OCI-LY7 (cell line): ENCODE measurements around the gene LHX3. TPM values are rescaled to one million over a fixed set of nuclear protein-coding genes. Genes with fewer than 3 reads are reported as not detected.

Experiments
- BruUV-seq: library from RNA; stranded (reverse); fragments of 400-500 nt; replicated peaks from 2 replicates; lab custom pipeline; 2021; lab: Mats Ljungman, UMichigan
- CTCF ChIA-PET: fragments of 300-600 bp; sonication (Branson Sonifier 250); formaldehyde crosslinking; loops from one replicate; lab custom pipeline; 2022; ENCODE audit warnings: antibody characterized with exemption; ENCODE audit not compliant: unreplicated experiment; lab: Charles Lee
- POLR2A ChIA-PET: fragments of 300-600 bp; sonication (Branson Sonifier 250); formaldehyde crosslinking; loops from one replicate; lab custom pipeline; 2022; ENCODE audit warnings: antibody characterized with exemption; lab: Charles Lee
- DNase-seq: peaks from one replicate; pipeline ENCODE4 v3.0.0-alpha.2; 2015; ENCODE audit warnings: low spot score
- H2AFZ ChIP-seq: fragments of 200-600 bp; sonication (generic), shearing (Covaris generic); 2 replicates; pipeline ENCODE4 v1.6.1; 2014; ENCODE audit warnings: mild to moderate bottlenecking, antibody characterized with exemption, low read length, moderate library complexity
- H3K27ac ChIP-seq: fragments of 200-600 bp; sonication (generic); 2 replicates; pipeline ENCODE4 v1.5.1; 2014; ENCODE audit warnings: mixed run types, low read depth, mild to moderate bottlenecking, moderate library complexity, low read length, inconsistent platforms; ENCODE audit not compliant: poor library complexity, severe bottlenecking
- H3K36me3 ChIP-seq: fragments of 200-600 bp; sonication (generic); 2 replicates; pipeline ENCODE4 v1.6.1; 2014; ENCODE audit warnings: mild to moderate bottlenecking, antibody characterized with exemption, low read length, moderate library complexity, mixed read lengths; ENCODE audit not compliant: insufficient read depth
- H3K4me1 ChIP-seq: fragments of 200-600 bp; sonication (generic); 2 replicates; pipeline ENCODE4 v1.5.1; 2014; ENCODE audit warnings: mild to moderate bottlenecking, low read length; ENCODE audit not compliant: insufficient read depth, poor library complexity, severe bottlenecking
- H3K4me2 ChIP-seq: fragments of 200-600 bp; sonication (generic); 2 replicates; pipeline ENCODE4 v1.6.1; 2014; ENCODE audit warnings: mild to moderate bottlenecking, low read length
- H3K4me3 ChIP-seq: fragments of 200-600 bp; sonication (generic); 2 replicates; pipeline ENCODE4 v1.5.1; 2014; ENCODE audit warnings: mild to moderate bottlenecking, low read depth, low read length; ENCODE audit not compliant: poor library complexity, severe bottlenecking
- H3K79me2 ChIP-seq: fragments of 200-600 bp; sonication (generic); 2 replicates; pipeline ENCODE4 v1.6.1; 2016; ENCODE audit warnings: low read depth, mild to moderate bottlenecking, low read length, moderate library complexity, mixed read lengths; ENCODE audit not compliant: insufficient read depth
- H3K9me2 ChIP-seq: fragments of 200-600 bp; sonication (generic); 2 replicates; pipeline ENCODE4 v1.6.1; 2016; ENCODE audit warnings: mild to moderate bottlenecking, low read length, mixed read lengths; ENCODE audit not compliant: insufficient read depth
- H3K9me3 ChIP-seq: fragments of 200-600 bp; sonication (generic); 2 replicates; pipeline ENCODE4 v1.6.1; 2014; ENCODE audit warnings: mild to moderate bottlenecking, mixed run types, low read length, mixed read lengths
- H4K20me1 ChIP-seq: fragments of 200-600 bp; sonication (generic); 2 replicates; pipeline ENCODE4 v1.6.1; 2014; ENCODE audit warnings: mild to moderate bottlenecking, antibody characterized with exemption, low read length, moderate library complexity, mixed read lengths; ENCODE audit not compliant: insufficient read depth
- EZH2phosphoT487 ChIP-seq: fragments of 200-600 bp; sonication (generic); IDR thresholded peaks from 2 replicates; pipeline ENCODE4 v1.6.1; 2018; ENCODE audit warnings: low read depth, borderline replicate concordance, mild to moderate bottlenecking, mixed run types, antibody characterized with exemption, low read length, moderate library complexity, mixed read lengths
- intact Hi-C: fragments of 100-400 bp; cut with micrococcal nuclease; formaldehyde crosslinking; loops from one replicate; pipeline ENCODE4 v1.10.0; 2022; ENCODE audit not compliant: unreplicated experiment
- total RNA-seq, 2 experiments: library from RNA; depleted of rRNA in 1 of 2; stranded (reverse); fragments of >200 nt in 1 of 2; shearing (Covaris generic) in 1 of 2; gene quantifications; 2 replicates each; pipeline ENCODE4 v1.2.3, GENCODE V29; 2014 to 2022
- TF ChIP-seq, protein P1 (sequence below): fragments of 200-600 bp; sonication (generic); conservative IDR thresholded peaks from 2 replicates; pipeline ENCODE4 v1.5.1; 2014; ENCODE audit warnings: mild to moderate bottlenecking, antibody characterized with exemption, low read length, moderate library complexity, mixed read lengths

LHX3 gene
- total RNA-seq, 2 experiments from 2014 or later = 0.15 TPM; not detected in 1

DNA sequence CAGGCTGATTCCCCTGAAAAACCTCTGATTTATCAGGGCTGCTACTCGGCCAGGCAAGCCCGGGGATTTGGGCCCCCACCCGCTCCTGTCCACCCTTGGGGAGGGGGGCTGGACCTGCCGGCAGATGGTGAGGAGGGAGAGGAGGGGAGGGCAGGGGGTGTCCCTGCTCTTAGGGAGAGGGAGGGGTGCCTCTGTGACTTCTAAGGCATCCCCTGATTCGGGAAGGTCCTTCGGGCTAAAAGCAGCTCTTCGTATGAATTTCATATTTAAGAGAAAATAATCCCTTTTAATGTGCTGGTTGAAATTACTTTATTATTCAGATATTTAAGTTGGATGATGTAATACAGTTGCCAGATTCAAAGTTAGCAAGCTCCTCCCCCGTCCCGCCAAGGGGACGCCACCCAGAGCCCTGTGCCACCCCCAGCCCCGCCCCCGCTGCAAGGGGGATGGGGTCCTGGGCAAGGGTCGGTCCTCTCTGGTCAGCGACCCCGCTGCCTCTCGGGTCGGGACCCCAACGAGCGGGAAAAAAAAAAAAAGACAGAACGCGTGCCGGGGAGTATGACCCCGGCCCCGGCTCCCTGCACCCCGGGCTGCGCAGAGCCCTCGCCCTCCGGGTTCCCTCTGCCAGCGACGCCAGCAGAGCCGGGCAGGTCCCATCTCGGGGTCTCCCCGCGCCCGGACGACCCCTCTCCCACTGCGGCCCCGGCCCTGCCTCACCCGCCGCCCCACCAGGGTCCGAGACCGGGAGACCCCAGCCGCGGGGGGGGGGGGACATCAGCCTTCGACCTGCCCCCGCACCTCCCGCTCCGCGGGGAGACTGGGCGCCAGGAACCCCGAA, 12.4 kb downstream of the LHX3 start:
- no peaks in the 10 kb centered on the region for H4K20me1 ChIP-seq
- peaks cover 19% of the 10 kb centered on the region for H3K4me1 ChIP-seq
- H3K9me3 ChIP-seq = no peaks in the 10 kb centered on the region
- BruUV-seq = no TSS peak
- ChIA-PET POLR2A (no interaction called here), CTCF (no interaction called here)
- no peaks in the 10 kb centered on the region for H3K9me2 ChIP-seq
- TF ChIP-seq, protein P1, sequence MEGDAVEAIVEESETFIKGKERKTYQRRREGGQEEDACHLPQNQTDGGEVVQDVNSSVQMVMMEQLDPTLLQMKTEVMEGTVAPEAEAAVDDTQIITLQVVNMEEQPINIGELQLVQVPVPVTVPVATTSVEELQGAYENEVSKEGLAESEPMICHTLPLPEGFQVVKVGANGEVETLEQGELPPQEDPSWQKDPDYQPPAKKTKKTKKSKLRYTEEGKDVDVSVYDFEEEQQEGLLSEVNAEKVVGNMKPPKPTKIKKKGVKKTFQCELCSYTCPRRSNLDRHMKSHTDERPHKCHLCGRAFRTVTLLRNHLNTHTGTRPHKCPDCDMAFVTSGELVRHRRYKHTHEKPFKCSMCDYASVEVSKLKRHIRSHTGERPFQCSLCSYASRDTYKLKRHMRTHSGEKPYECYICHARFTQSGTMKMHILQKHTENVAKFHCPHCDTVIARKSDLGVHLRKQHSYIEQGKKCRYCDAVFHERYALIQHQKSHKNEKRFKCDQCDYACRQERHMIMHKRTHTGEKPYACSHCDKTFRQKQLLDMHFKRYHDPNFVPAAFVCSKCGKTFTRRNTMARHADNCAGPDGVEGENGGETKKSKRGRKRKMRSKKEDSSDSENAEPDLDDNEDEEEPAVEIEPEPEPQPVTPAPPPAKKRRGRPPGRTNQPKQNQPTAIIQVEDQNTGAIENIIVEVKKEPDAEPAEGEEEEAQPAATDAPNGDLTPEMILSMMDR = no peak
- H3K36me3 ChIP-seq = no peaks in the 10 kb centered on the region
- DNase-seq = no peak
- H2AFZ ChIP-seq = no peak overlapping the region
- no peak overlapping the region for H3K27ac ChIP-seq
- intact Hi-C loops = no loop called here
- H3K79me2 ChIP-seq = no peaks in the 10 kb centered on the region
- H3K4me2 ChIP-seq = no peak overlapping the region
- no peak overlapping the region for H3K4me3 ChIP-seq

GRCh38 chr9:136191960-136192286, 13.0 kb downstream of the LHX3 start:
- H4K20me1 ChIP-seq = no peaks in the 10 kb centered on the region
- no peaks in the 10 kb centered on the region for H3K36me3 ChIP-seq
- H3K79me2 ChIP-seq = no peaks in the 10 kb centered on the region
- intact Hi-C loops = no loop called here
- no peak overlapping the region for H3K4me2 ChIP-seq
- H3K4me1 ChIP-seq = peaks cover 13% of the 10 kb centered on the region
- no peak overlapping the region for H2AFZ ChIP-seq
- ChIA-PET CTCF (no interaction called here), POLR2A (no interaction called here)
- H3K9me3 ChIP-seq = no peaks in the 10 kb centered on the region
- no peak for DNase-seq
- no peak for TF ChIP-seq EZH2phosphoT487
- TF ChIP-seq, protein P1 = 0 out of 2 replicates have a peak, but pooled peaks have one; percentile 14
- no peak overlapping the region for H3K27ac ChIP-seq
- no peaks in the 10 kb centered on the region for H3K9me2 ChIP-seq
- no peak overlapping the region for H3K4me3 ChIP-seq
- BruUV-seq = no TSS peak
